ENCODE results near the gene UCN3.
"Not testable (repeated sequence)": the region's sequence is repeated elsewhere in the genome, so short reads cannot be mapped to it uniquely, and the experiment has no call there.

Gene UCN3

DNA sequence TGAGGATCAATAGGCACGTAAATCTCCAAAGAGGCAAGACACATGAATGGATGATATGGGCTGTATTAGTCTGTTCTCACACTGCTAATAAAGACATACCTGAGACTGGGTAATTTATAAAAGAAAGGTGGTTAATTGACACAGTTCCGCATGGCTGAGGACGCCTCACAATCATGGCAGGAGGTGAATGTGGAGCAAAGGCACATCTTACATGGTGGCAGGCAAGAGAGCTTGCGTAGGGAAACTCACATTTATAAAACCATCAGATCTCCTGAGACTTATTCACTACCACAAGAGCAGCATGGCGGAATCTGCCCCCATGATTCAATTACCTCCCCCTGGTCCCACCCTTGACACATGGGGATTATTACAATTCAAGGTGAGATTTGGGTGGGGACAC lies 14.4 kb downstream of the UCN3 start:
- H3K36me3 Mint-ChIP-seq (ENCODE audit: low read depth); H3K27me3 Mint-ChIP-seq; H3K4me3 Mint-ChIP-seq; H3K27ac Mint-ChIP-seq; H3K4me1 Mint-ChIP-seq (ENCODE audit: low read depth); intact Hi-C loops (cut with micrococcal nuclease); H3K9me3 Mint-ChIP-seq: not testable (repeated sequence)

DNA sequence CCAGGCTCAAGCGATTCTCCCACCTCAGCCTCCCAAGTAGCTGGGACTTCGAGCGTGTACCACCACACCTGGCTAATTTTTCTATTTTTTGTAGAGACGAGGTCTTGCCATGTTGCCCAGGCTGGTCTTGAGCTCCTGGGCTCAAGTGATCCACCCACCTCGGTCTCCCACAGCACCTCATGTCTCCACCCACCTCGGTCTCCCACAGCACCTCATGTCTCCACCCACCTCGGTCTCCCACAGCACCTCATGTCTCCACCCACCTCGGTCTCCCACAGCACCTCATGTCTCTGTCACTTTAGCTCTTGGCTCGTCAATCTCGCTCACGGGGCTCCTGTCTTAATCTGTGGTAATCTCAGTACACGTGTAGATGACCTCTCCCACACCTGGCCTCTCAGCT lies 15.6 kb downstream of the UCN3 start:
- H3K27me3 Mint-ChIP-seq; H3K27ac Mint-ChIP-seq; H3K4me1 Mint-ChIP-seq (ENCODE audit: low read depth); H3K36me3 Mint-ChIP-seq (ENCODE audit: low read depth); H3K9me3 Mint-ChIP-seq; H3K4me3 Mint-ChIP-seq: not testable (repeated sequence)
- intact Hi-C loops (cut with micrococcal nuclease): loop anchor here (5.0 to 10.0 kb wide), 2 partner anchors 286 to 563 kb away; partner anchors contain the start of gene AKR1C3

DNA sequence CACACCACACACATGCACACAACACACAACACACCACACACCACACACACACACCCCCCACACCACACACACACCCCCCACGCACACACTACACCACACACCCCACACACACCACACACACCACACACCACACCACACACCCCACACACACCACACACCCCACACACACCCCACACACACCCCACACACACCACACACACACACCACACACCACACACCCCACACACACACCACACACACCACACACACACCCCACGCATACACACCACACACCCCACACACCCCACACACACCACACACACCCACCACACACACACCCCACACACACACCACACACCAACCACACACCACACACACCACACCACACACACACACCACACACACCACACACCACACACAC lies 16.4 kb downstream of the UCN3 start:
- Mint-ChIP-seq H3K27me3 (no peaks in the 10 kb centered on the region), H3K27ac (no peak overlapping the region), H3K9me3 (no peaks in the 10 kb centered on the region), H3K4me1 (ENCODE audit: low read depth) (no peaks in the 10 kb centered on the region), H3K4me3 (no peak overlapping the region), H3K36me3 (ENCODE audit: low read depth) (no peaks in the 10 kb centered on the region)
- intact Hi-C loops (cut with micrococcal nuclease): loop anchor here (5.0 to 10.0 kb wide), 2 partner anchors 286 to 564 kb away; partner anchors contain the start of gene AKR1C3

DNA sequence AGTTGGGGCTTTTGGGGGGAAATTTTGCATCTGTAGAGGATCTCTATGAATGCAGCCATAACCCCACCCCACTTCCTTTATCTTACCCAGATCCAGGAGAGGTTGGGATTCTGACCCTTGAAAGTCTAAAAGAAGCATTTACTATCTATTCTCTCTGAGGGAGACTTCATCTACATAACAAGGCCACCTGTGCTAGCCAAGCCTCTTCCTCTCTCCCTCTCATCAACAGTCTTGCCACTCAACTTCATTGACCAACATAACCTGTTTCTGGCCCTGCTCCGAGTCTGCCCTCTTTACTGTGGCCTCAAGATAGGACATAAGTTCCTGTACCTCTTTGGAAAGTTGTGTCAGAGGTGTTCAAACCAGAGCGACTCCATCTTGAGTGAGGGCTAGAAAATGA lies 20.5 kb downstream of the UCN3 start:
- Mint-ChIP-seq H3K4me3 (no peak overlapping the region), H3K9me3 (peaks cover 12% of the 10 kb centered on the region), H3K4me1 (ENCODE audit: low read depth) (no peaks in the 10 kb centered on the region), H3K27ac (no peak overlapping the region), H3K36me3 (ENCODE audit: low read depth) (no peaks in the 10 kb centered on the region), H3K27me3 (no peaks in the 10 kb centered on the region)
- intact Hi-C loops (cut with micrococcal nuclease): loop anchor here (10.0 kb wide), 1 partner anchor 290 kb away; the partner anchor contains the start of gene AKR1C3

DNA sequence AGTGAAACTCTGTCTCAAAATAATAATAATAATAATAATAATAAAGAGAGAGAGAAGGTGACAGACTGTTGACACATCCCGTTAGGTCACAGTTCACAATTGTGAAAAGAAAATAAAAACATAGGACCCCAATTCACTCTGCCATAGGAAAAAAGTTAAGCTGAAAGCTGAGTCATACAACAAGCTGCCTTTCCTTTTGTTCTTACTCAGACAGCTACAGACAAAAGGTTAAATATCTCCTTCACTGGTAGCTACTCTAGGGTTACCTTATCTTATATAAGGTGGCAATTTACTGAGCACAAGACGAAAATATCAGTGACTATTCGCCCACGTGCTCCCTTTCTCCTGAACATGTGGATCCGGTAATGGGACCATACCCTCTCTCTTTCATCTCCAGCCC lies 22.4 kb downstream of the UCN3 start:
- Mint-ChIP-seq H3K27me3 (no peaks in the 10 kb centered on the region), H3K27ac (no peak overlapping the region), H3K36me3 (ENCODE audit: low read depth) (no peaks in the 10 kb centered on the region), H3K4me3 (no peak overlapping the region), H3K9me3 (peaks cover 31% of the 10 kb centered on the region), H3K4me1 (ENCODE audit: low read depth) (no peaks in the 10 kb centered on the region)
- intact Hi-C loops (cut with micrococcal nuclease): loop anchor here (10.0 kb wide), 1 partner anchor 292 kb away; the partner anchor contains the start of gene AKR1C3

DNA sequence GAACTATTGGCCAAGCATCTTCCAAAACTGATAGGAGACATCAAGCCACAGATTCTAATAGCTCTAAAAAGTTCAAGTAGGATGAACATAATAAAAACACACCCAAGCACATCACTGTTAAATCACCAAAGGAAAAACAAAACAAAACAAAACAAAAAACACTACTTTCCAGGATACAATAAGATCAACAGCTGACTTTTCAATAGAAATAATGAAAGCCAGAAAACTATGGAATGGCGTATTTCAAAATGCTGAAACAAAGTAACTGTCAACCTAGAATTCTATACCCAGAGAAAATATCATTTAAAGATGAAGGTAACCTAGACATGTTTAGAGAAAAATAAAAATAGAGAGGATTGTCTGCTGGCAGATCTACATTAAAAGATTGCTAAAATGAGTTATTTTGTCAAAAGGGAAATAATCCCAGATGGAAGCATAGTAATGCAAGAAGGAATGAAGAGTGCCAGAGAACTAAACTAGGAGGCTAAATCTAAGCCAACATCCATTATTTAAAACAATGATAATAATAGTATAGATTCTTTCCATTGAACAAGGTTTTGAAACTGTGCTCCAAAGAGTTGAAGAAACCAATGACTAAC lies 25.9 kb downstream of the UCN3 start:
- Mint-ChIP-seq H3K36me3 (ENCODE audit: low read depth) (no peaks in the 10 kb centered on the region), H3K4me1 (ENCODE audit: low read depth) (no peaks in the 10 kb centered on the region), H3K27me3 (no peaks in the 10 kb centered on the region), H3K4me3 (no peak overlapping the region), H3K9me3 (peaks cover 46% of the 10 kb centered on the region), H3K27ac (no peak overlapping the region)
- intact Hi-C loops (cut with micrococcal nuclease): no loop called here

DNA sequence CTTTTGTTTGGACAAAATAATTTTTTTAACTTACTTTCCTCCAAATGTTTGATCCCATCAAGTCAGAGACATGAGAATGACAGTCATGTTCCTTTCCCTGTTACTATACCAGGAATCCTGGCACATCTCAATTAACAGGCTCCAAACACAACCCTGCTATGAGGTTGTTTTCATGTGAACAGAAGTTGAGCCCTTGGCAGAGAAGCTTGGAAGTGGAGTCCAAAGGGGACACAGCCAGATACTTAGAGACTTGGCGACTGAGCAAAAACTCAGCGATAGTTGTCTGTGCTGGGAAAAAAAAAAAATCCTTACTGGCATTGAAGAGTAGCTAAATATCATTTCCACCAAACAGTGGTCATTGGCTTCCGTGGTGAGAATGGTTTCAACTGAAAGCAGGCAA lies 27.0 kb downstream of the UCN3 start:
- no peak overlapping the region for H3K27ac Mint-ChIP-seq
- no peaks in the 10 kb centered on the region for H3K36me3 Mint-ChIP-seq (ENCODE audit: low read depth)
- no peaks in the 10 kb centered on the region for H3K4me1 Mint-ChIP-seq (ENCODE audit: low read depth)
- intact Hi-C loops (cut with micrococcal nuclease): no loop called here
- H3K9me3 Mint-ChIP-seq: peaks cover 46% of the 10 kb centered on the region
- no peak overlapping the region for H3K4me3 Mint-ChIP-seq
- H3K27me3 Mint-ChIP-seq: no peaks in the 10 kb centered on the region

DNA sequence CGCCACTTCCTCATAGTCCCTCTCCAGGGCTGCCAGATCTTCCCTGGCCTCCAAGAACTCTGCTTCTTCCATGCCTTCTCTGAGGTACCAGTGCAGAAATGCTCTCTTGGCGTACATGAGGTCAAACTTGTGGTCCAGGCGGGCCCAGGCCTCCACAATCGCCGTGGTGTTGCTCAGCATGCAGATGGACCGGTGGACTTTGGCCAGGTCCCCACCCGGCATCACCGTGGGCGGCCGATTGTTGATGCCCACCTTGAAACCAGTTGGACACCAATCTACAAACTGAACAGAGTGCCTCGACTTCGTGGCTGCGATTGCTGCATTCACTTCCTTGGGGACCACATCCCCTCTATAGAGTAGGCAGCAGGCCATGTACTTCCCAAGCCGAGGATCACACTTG lies 28.8 kb downstream of the UCN3 start:
- Mint-ChIP-seq H3K9me3 (peaks cover 44% of the 10 kb centered on the region), H3K4me1 (ENCODE audit: low read depth) (peaks cover 6% of the 10 kb centered on the region), H3K36me3 (ENCODE audit: low read depth) (no peaks in the 10 kb centered on the region), H3K27me3 (peaks cover 4% of the 10 kb centered on the region), H3K27ac (no peak overlapping the region), H3K4me3 (no peak overlapping the region)
- intact Hi-C loops (cut with micrococcal nuclease): no loop called here

DNA sequence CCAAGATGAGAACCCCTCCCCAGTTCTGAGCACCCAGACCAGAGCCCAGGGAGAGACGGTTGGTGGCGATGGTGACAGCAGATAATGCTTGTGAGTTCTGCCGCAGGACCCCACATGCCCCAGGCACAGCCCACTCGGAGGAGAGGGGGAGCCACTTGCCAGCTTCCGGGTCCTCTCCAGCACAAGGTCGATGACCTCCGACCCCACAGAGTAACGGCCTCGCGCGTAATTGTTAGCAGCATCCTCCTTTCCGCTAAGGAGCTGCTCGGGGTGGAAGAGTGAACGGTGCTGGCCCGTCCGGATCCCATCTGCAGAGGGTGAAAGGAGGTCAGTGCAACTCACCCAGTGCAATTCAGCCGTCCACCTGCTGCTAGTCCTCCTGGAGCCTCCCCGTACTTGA lies 30.4 kb downstream of the UCN3 start:
- Mint-ChIP-seq H3K4me3 (no peak overlapping the region), H3K36me3 (ENCODE audit: low read depth) (no peaks in the 10 kb centered on the region), H3K9me3 (peaks cover 34% of the 10 kb centered on the region), H3K27me3 (peaks cover 6% of the 10 kb centered on the region), H3K4me1 (ENCODE audit: low read depth) (peaks cover 6% of the 10 kb centered on the region), H3K27ac (no peak overlapping the region)
- intact Hi-C loops (cut with micrococcal nuclease): no loop called here

DNA sequence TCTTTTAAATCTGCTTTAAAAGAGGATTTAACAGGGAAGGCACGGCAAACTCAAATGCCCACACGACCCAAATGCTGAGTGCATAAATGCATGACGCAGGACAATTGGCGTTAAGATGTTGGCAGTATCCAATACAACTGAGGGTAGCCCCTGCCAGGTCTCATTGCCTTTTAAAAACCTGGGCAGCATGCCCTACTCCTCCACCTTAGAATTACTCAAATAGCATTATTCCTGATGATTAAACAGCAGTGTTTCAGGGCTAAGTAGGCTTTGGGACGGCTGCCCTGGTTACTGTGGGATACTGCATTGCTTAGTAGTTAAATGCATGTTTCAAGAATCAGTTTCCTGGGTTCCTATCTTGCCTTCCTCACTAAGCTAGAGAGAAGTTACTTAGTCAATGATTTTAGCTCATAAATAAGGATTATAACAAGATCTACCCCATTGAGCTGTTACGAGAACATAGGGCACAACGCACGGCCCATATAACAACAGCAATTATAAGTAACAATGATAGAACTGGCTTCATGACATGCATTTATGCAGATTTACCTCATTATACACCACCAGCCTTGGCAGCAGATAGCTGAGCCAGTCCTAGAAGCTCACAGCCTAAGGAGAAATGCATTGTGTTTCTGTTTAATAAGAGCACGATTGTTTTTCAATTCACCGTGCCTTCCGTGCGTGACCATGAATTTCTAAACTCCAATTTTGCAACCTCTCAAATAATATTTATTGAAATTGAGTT lies 32.0 kb downstream of the UCN3 start:
- Mint-ChIP-seq H3K4me1 (ENCODE audit: low read depth) (peaks cover 6% of the 10 kb centered on the region), H3K36me3 (ENCODE audit: low read depth) (no peaks in the 10 kb centered on the region), H3K9me3 (peaks cover 19% of the 10 kb centered on the region), H3K4me3 (no peak overlapping the region), H3K27ac (no peak overlapping the region), H3K27me3 (peaks cover 6% of the 10 kb centered on the region)
- intact Hi-C loops (cut with micrococcal nuclease): no loop called here

DNA sequence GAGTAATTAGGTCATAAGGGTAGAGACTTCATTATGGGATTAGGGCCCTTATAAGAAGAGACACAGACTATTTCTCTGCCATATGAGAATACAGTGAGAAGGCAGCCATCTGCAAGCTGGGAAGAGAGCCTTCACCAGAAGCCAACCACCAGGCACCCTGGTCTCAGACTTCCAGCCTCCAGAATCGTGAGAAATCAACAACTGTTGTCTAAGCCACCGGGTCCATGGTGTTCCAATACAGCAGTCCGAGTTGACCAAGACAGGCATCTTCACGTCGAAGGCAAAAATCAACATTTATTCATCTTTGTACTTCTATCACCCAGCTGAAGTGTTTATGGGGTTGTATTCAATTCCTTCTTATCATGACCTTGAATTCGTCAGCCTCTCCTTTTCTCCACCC lies 34.6 kb downstream of the UCN3 start:
- no peak overlapping the region for H3K4me3 Mint-ChIP-seq
- H3K4me1 Mint-ChIP-seq (ENCODE audit: low read depth): peaks cover 6% of the 10 kb centered on the region
- H3K9me3 Mint-ChIP-seq: no peaks in the 10 kb centered on the region
- peaks cover 6% of the 10 kb centered on the region for H3K27me3 Mint-ChIP-seq
- H3K36me3 Mint-ChIP-seq (ENCODE audit: low read depth): no peaks in the 10 kb centered on the region
- H3K27ac Mint-ChIP-seq: no peak overlapping the region
- intact Hi-C loops (cut with micrococcal nuclease): no loop called here

DNA sequence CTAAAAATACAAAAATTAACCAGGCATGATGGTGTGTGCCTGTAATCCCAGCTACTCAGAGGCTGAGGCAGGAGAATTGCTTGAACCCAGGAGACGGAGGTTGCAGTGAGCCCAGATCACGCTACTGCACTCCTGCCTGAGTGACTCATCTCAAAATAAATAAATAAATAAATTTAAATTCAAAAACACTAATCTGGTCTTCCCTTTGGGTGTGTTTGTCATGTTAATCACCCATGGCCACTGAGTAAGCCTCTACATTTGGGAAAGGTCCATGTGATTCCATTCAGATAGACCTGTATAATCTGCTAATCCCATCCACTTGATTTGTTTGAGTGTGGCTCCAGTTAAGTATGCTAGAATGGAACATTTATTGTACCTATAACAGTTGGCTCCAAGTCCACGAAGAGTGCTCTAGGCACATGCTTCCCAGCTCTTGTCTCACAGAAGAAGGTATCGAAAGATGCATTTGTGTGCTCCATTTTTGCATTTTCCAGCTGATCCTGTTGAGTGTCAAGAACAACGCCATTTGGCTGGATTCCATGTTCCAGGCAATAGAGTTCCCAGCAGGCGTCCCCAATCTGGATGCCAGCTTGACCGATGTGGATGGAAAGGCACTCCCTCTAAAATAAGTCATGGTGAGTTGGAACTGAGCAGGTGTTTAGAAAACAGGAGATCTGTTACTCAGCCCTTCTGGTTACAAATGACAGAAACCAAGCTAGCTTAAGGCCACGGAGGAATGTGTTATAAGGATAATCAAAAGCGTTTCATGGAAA lies 35.9 kb downstream of the UCN3 start:
- H3K27me3 Mint-ChIP-seq: peaks cover 6% of the 10 kb centered on the region
- no peaks in the 10 kb centered on the region for H3K9me3 Mint-ChIP-seq
- peaks cover 6% of the 10 kb centered on the region for H3K4me1 Mint-ChIP-seq (ENCODE audit: low read depth)
- no peak overlapping the region for H3K27ac Mint-ChIP-seq
- intact Hi-C loops (cut with micrococcal nuclease): no loop called here
- H3K36me3 Mint-ChIP-seq (ENCODE audit: low read depth): no peaks in the 10 kb centered on the region
- no peak overlapping the region for H3K4me3 Mint-ChIP-seq

DNA sequence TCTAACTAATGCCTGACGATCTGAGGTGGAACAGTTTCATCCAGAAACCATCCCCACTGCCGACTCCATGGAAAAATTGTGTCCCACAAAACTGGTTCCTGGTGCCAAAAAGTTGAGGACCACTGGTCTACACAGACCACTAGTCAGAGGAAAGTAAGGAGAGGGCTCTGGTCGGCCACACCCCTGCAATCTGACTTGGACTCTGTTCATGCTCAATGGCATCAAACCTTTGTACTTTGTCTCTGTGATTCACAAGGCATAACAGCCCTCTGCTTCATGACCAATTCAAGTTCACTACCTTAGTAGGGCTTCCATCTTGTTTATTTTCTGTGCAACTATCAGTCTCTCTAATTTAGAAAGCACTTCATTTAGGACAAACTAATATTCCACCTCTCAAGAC lies 38.0 kb downstream of the UCN3 start:
- Mint-ChIP-seq H3K27me3 (peaks cover 4% of the 10 kb centered on the region), H3K9me3 (no peaks in the 10 kb centered on the region), H3K27ac (no peak overlapping the region), H3K4me3 (no peak overlapping the region), H3K36me3 (ENCODE audit: low read depth) (no peaks in the 10 kb centered on the region), H3K4me1 (ENCODE audit: low read depth) (peaks cover 1% of the 10 kb centered on the region)
- intact Hi-C loops (cut with micrococcal nuclease): no loop called here
